ENCODE measurements around the gene ICOSLG. TPM values are rescaled to one million over a fixed set of nuclear protein-coding genes. Genes with fewer than 3 reads are reported as not detected.

ICOSLG gene
- total and polyA plus RNA-seq, 2 of the 4 experiments (the other 2 are of a cell fraction) = under 0.01 to 0.09 TPM

- ChIA-PET CTCF (no interaction called here), POLR2A (ENCODE audit: unreplicated experiment) (no interaction called here)
- H3K9me1 ChIP-seq (ENCODE audit: insufficient read depth, low read length) = no peaks in the 10 kb centered on the region
- no peak overlapping the region for H3K4me3 ChIP-seq (ENCODE audit: insufficient read depth, low read depth, low read length)
- dilution Hi-C loops (cut with HindIII; ENCODE audit: low sequenced_read_pairs, unreplicated experiment) (no loop called here), intact Hi-C loops (cut with micrococcal nuclease) (no loop called here), in situ Hi-C loops (cut with MboI; ENCODE audit: low sequenced_read_pairs) (no loop called here)
- no peak overlapping the region for H2BK5ac ChIP-seq (ENCODE audit: low read depth, low read length, poor library complexity, severe bottlenecking)
- no TSS peak for BruUV-seq (replicated peaks)
- H3K23ac ChIP-seq (ENCODE audit: low read depth, low read length) = no peak overlapping the region
- no peak overlapping the region for H4K8ac ChIP-seq (ENCODE audit: low read depth in 2 of 2, low read length in 2 of 2)
- peaks cover 8% of the 10 kb centered on the region for H3K9me3 ChIP-seq (ENCODE audit: control insufficient read depth, insufficient read depth, low read length)
- no peak overlapping the region for H2BK120ac ChIP-seq (ENCODE audit: low read depth, low read length)
- DNase-seq (peak; percentile 37), ATAC-seq (ENCODE audit: low read depth) (no peak)
- H3K4me2 ChIP-seq (ENCODE audit: low read depth, low read length) = no peak overlapping the region
- H3K18ac ChIP-seq (ENCODE audit: low read depth, low read length) = no peak overlapping the region
- no peak overlapping the region for H3K9ac ChIP-seq (ENCODE audit: low read depth, low read length)
- no peak overlapping the region for H2AK5ac ChIP-seq (ENCODE audit: low read depth, low read length)
- H4K91ac ChIP-seq (ENCODE audit: insufficient read depth, low read depth, low read length) = no peak overlapping the region
- H3K4me1 ChIP-seq (ENCODE audit: control insufficient read depth, insufficient read depth, low read length) = no peaks in the 10 kb centered on the region
- no peak overlapping the region for H4K5ac ChIP-seq (ENCODE audit: low read depth, low read length)
- no peaks in the 10 kb centered on the region for H3K36me3 ChIP-seq (ENCODE audit: control insufficient read depth, insufficient read depth, low read length)
- no peaks in the 10 kb centered on the region for H4K20me1 ChIP-seq (ENCODE audit: insufficient read depth, low read length)
- WGBS, 2 experiments (ENCODE audit: extremely low coverage in 2 of 2, insufficient read length in 1 of 2) = 76% methylated on average over 5 of the region's 22 CpGs; no CpG with 5 or more reads in 1 of the 2 experiments
- H3K79me1 ChIP-seq (ENCODE audit: low read depth in 1 of 2, low read length in 2 of 2) = no peaks in the 10 kb centered on the region
- H3K14ac ChIP-seq (replicated peaks; ENCODE audit: low read depth, low read length) = no peak overlapping the region
- H2AFZ ChIP-seq (replicated peaks; ENCODE audit: low read length, poor library complexity) = no peak overlapping the region
- no peak overlapping the region for H2BK15ac ChIP-seq (ENCODE audit: low read depth, low read length)
- H3K27me3 ChIP-seq (ENCODE audit: control insufficient read depth, insufficient read depth, low read length) = peaks cover 22% of the 10 kb centered on the region
- no peak overlapping the region for H3K4ac ChIP-seq (ENCODE audit: low read depth, low read length)
- H2AK9ac ChIP-seq (replicated peaks; ENCODE audit: low read depth, low read length, poor library complexity) = no peak overlapping the region
- H3K56ac ChIP-seq (ENCODE audit: extremely low read depth, insufficient read depth, low read length) = no peak overlapping the region
- no peak overlapping the region for H2BK20ac ChIP-seq (ENCODE audit: low read depth, low read length)
- TF ChIP-seq CEBPB (IDR thresholded peaks at IDR 0.05; ENCODE audit: low read depth, low read length) (0 out of 2 replicates have a peak, but pooled peaks have one; percentile 25), RFX5 (IDR thresholded peaks at IDR 0.05; ENCODE audit: low read depth, low read length) (no peak)
- H3K27ac ChIP-seq (ENCODE audit: insufficient read depth, low read length) = no peak overlapping the region
Observed at GRCh38 chr21:44259082-44259705, 18.5 kb upstream of the ICOSLG start.

Measured in IMR-90 (cell line).